Measurements from ENCODE around the gene CCDC102B.

The CCDC102B gene

GRCh38 chr18:68915061-68915460 lies 117.2 kb downstream of the CCDC102B start:
- no peak overlapping the region for H3K14ac ChIP-seq (ENCODE audit: low read length)
- no peak overlapping the region for H2BK5ac ChIP-seq (ENCODE audit: low read depth, low read length, poor library complexity)
- H3K79me2 ChIP-seq (ENCODE audit: control insufficient read depth, insufficient read depth, low read length, poor library complexity), result no peaks in the 10 kb centered on the region
- H2BK12ac ChIP-seq (ENCODE audit: low read length), result no peak overlapping the region
- WGBS (ENCODE audit: extremely low coverage, insufficient coverage, insufficient read length), result no CpG with 5 or more reads among the region's 2 CpGs
- no peak overlapping the region for H3K4ac ChIP-seq (ENCODE audit: low read depth, low read length)
- H4K12ac ChIP-seq (ENCODE audit: low read depth, low read length), result no peak overlapping the region
- no peaks in the 10 kb centered on the region for H3K79me1 ChIP-seq (ENCODE audit: low read length)
- H3K36me3 ChIP-seq (ENCODE audit: control insufficient read depth in 1 of 2, insufficient read depth in 2 of 2, low read length in 2 of 2), result no peaks in the 10 kb centered on the region
- no peak overlapping the region for H4K91ac ChIP-seq (ENCODE audit: low read depth, low read length)
- no peak overlapping the region for H4K8ac ChIP-seq (ENCODE audit: low read depth, low read length)
- H3K4me1 ChIP-seq (ENCODE audit: control insufficient read depth in 1 of 2, insufficient read depth in 2 of 2, low read length in 2 of 2), result peaks cover 0 to 2% of the 10 kb centered on the region in 2 experiments
- DNase-seq, result no peak
- no peak overlapping the region for H2BK120ac ChIP-seq (ENCODE audit: insufficient read depth, low read length, poor library complexity)
- H3K18ac ChIP-seq (ENCODE audit: low read length), result no peak overlapping the region
- H3K4me3 ChIP-seq (ENCODE audit: low read depth, low read length), result no peak overlapping the region
- no peak overlapping the region for H3K9ac ChIP-seq (ENCODE audit: low read length)
- H3K27me3 ChIP-seq (ENCODE audit: insufficient read depth, low read length), result no peaks in the 10 kb centered on the region
- H3K9me3 ChIP-seq (ENCODE audit: insufficient read depth, low read depth, low read length), result no peaks in the 10 kb centered on the region
- H2AFZ ChIP-seq (ENCODE audit: insufficient read depth, low read length, poor library complexity), result no peak overlapping the region
- no peak overlapping the region for H3K4me2 ChIP-seq (ENCODE audit: low read length)
- H3K23ac ChIP-seq (ENCODE audit: low read length), result no peak overlapping the region
- no peak overlapping the region for H2AK5ac ChIP-seq (ENCODE audit: low read length)
- no peak overlapping the region for H3K27ac ChIP-seq (ENCODE audit: low read depth, low read length)

GRCh38 chr18:68916734-68917133 lies 118.9 kb downstream of the CCDC102B start:
- Histone ChIP-seq H4K8ac (ENCODE audit: low read depth, low read length) (no peak overlapping the region), H3K18ac (ENCODE audit: low read length) (no peak overlapping the region), H3K9ac (ENCODE audit: low read length) (no peak overlapping the region), H4K12ac (ENCODE audit: low read depth, low read length) (no peak overlapping the region), H3K4me3 (ENCODE audit: low read depth, low read length) (no peak overlapping the region), H2AK5ac (ENCODE audit: low read length) (no peak overlapping the region), H3K36me3 (ENCODE audit: control insufficient read depth in 1 of 2, insufficient read depth in 2 of 2, low read length in 2 of 2) (no peaks in the 10 kb centered on the region), H3K79me1 (ENCODE audit: low read length) (no peaks in the 10 kb centered on the region), H3K27me3 (ENCODE audit: insufficient read depth, low read length) (no peaks in the 10 kb centered on the region), H3K4me1 (ENCODE audit: control insufficient read depth in 1 of 2, insufficient read depth in 2 of 2, low read length in 2 of 2) (peaks cover 0 to 2% of the 10 kb centered on the region in 2 experiments), H2BK5ac (ENCODE audit: low read depth, low read length, poor library complexity) (no peak overlapping the region), H3K4ac (ENCODE audit: low read depth, low read length) (no peak overlapping the region), H3K14ac (ENCODE audit: low read length) (no peak overlapping the region), H2AFZ (ENCODE audit: insufficient read depth, low read length, poor library complexity) (no peak overlapping the region), H3K23ac (ENCODE audit: low read length) (no peak overlapping the region), H3K27ac (ENCODE audit: low read depth, low read length) (no peak overlapping the region), H2BK120ac (ENCODE audit: insufficient read depth, low read length, poor library complexity) (no peak overlapping the region), H3K9me3 (ENCODE audit: insufficient read depth, low read depth, low read length) (no peaks in the 10 kb centered on the region), H3K79me2 (ENCODE audit: control insufficient read depth, insufficient read depth, low read length, poor library complexity) (no peaks in the 10 kb centered on the region), H3K4me2 (ENCODE audit: low read length) (no peak overlapping the region), H2BK12ac (ENCODE audit: low read length) (no peak overlapping the region), H4K91ac (ENCODE audit: low read depth, low read length) (no peak overlapping the region)
- no CpG with 5 or more reads among the region's 5 CpGs for WGBS (ENCODE audit: extremely low coverage, insufficient coverage, insufficient read length)
- DNase-seq, result no peak

GRCh38 chr18:68918216-68918615 lies 120.3 kb downstream of the CCDC102B start:
- no peak overlapping the region for H3K4ac ChIP-seq (ENCODE audit: low read depth, low read length)
- no peaks in the 10 kb centered on the region for H3K27me3 ChIP-seq (ENCODE audit: insufficient read depth, low read length)
- H3K79me1 ChIP-seq (ENCODE audit: low read length), result no peaks in the 10 kb centered on the region
- H3K27ac ChIP-seq (ENCODE audit: low read depth, low read length), result no peak overlapping the region
- no CpG with 5 or more reads among the region's 3 CpGs for WGBS (ENCODE audit: extremely low coverage, insufficient coverage, insufficient read length)
- H3K9me3 ChIP-seq (ENCODE audit: insufficient read depth, low read depth, low read length), result no peaks in the 10 kb centered on the region
- H2BK12ac ChIP-seq (ENCODE audit: low read length), result no peak overlapping the region
- no peak overlapping the region for H3K4me2 ChIP-seq (ENCODE audit: low read length)
- no peak for DNase-seq
- no peak overlapping the region for H3K4me3 ChIP-seq (ENCODE audit: low read depth, low read length)
- H2AFZ ChIP-seq (ENCODE audit: insufficient read depth, low read length, poor library complexity), result no peak overlapping the region
- no peak overlapping the region for H3K9ac ChIP-seq (ENCODE audit: low read length)
- no peak overlapping the region for H4K8ac ChIP-seq (ENCODE audit: low read depth, low read length)
- no peak overlapping the region for H4K12ac ChIP-seq (ENCODE audit: low read depth, low read length)
- no peak overlapping the region for H4K91ac ChIP-seq (ENCODE audit: low read depth, low read length)
- H2BK5ac ChIP-seq (ENCODE audit: low read depth, low read length, poor library complexity), result no peak overlapping the region
- no peaks in the 10 kb centered on the region for H3K36me3 ChIP-seq (ENCODE audit: control insufficient read depth in 1 of 2, insufficient read depth in 2 of 2, low read length in 2 of 2)
- H3K14ac ChIP-seq (ENCODE audit: low read length), result no peak overlapping the region
- H3K4me1 ChIP-seq (ENCODE audit: control insufficient read depth in 1 of 2, insufficient read depth in 2 of 2, low read length in 2 of 2), result peaks cover 0 to 2% of the 10 kb centered on the region in 2 experiments
- H2BK120ac ChIP-seq (ENCODE audit: insufficient read depth, low read length, poor library complexity), result no peak overlapping the region
- H3K23ac ChIP-seq (ENCODE audit: low read length), result no peak overlapping the region
- H3K79me2 ChIP-seq (ENCODE audit: control insufficient read depth, insufficient read depth, low read length, poor library complexity), result no peaks in the 10 kb centered on the region
- H2AK5ac ChIP-seq (ENCODE audit: low read length), result no peak overlapping the region
- H3K18ac ChIP-seq (ENCODE audit: low read length), result no peak overlapping the region

GRCh38 chr18:68919900-68920299 lies 122.0 kb downstream of the CCDC102B start:
- H4K12ac ChIP-seq (ENCODE audit: low read depth, low read length), result no peak overlapping the region
- no peak overlapping the region for H3K18ac ChIP-seq (ENCODE audit: low read length)
- no peaks in the 10 kb centered on the region for H3K9me3 ChIP-seq (ENCODE audit: insufficient read depth, low read depth, low read length)
- no peak overlapping the region for H2BK120ac ChIP-seq (ENCODE audit: insufficient read depth, low read length, poor library complexity)
- H3K79me1 ChIP-seq (ENCODE audit: low read length), result no peaks in the 10 kb centered on the region
- no peak overlapping the region for H2BK5ac ChIP-seq (ENCODE audit: low read depth, low read length, poor library complexity)
- H3K23ac ChIP-seq (ENCODE audit: low read length), result no peak overlapping the region
- no peak overlapping the region for H2BK12ac ChIP-seq (ENCODE audit: low read length)
- no peak overlapping the region for H2AK5ac ChIP-seq (ENCODE audit: low read length)
- H2AFZ ChIP-seq (ENCODE audit: insufficient read depth, low read length, poor library complexity), result no peak overlapping the region
- H4K8ac ChIP-seq (ENCODE audit: low read depth, low read length), result no peak overlapping the region
- no peak overlapping the region for H4K91ac ChIP-seq (ENCODE audit: low read depth, low read length)
- no peak overlapping the region for H3K9ac ChIP-seq (ENCODE audit: low read length)
- H3K79me2 ChIP-seq (ENCODE audit: control insufficient read depth, insufficient read depth, low read length, poor library complexity), result no peaks in the 10 kb centered on the region
- WGBS (ENCODE audit: extremely low coverage, insufficient coverage, insufficient read length), result no CpG with 5 or more reads among the region's 2 CpGs
- H3K36me3 ChIP-seq (ENCODE audit: control insufficient read depth in 1 of 2, insufficient read depth in 2 of 2, low read length in 2 of 2), result no peaks in the 10 kb centered on the region
- no peak for DNase-seq
- no peak overlapping the region for H3K4ac ChIP-seq (ENCODE audit: low read depth, low read length)
- no peaks in the 10 kb centered on the region for H3K27me3 ChIP-seq (ENCODE audit: insufficient read depth, low read length)
- H3K4me1 ChIP-seq (ENCODE audit: control insufficient read depth in 1 of 2, insufficient read depth in 2 of 2, low read length in 2 of 2), result peaks cover 0 to 2% of the 10 kb centered on the region in 2 experiments
- H3K27ac ChIP-seq (ENCODE audit: low read depth, low read length), result no peak overlapping the region
- H3K4me2 ChIP-seq (ENCODE audit: low read length), result no peak overlapping the region
- H3K4me3 ChIP-seq (ENCODE audit: low read depth, low read length), result no peak overlapping the region
- no peak overlapping the region for H3K14ac ChIP-seq (ENCODE audit: low read length)

Measured in trophoblast cell (in vitro differentiated cells and primary cell).